LNCaP clone FGC (cell line): ENCODE measurements around the gene PBX1.

Experiments used
- DNase-seq: peaks from one replicate; pipeline ENCODE4 v3.0.0-alpha.2; 2011; ENCODE audit warnings: low read depth
- H3K4me3 ChIP-seq: 2 replicates; pipeline ENCODE4 v1.5.1; 2011; ENCODE audit warnings: mild to moderate bottlenecking, low read depth, low read length, control low read depth
- TF ChIP-seq, protein P1 (sequence below): IDR thresholded peaks from 2 replicates; pipeline ENCODE4 v1.5.1; 2012; ENCODE audit warnings: mild to moderate bottlenecking; ENCODE audit not compliant: control insufficient read depth, insufficient read depth; ENCODE audit errors: extremely low read depth

Gene PBX1

DNA sequence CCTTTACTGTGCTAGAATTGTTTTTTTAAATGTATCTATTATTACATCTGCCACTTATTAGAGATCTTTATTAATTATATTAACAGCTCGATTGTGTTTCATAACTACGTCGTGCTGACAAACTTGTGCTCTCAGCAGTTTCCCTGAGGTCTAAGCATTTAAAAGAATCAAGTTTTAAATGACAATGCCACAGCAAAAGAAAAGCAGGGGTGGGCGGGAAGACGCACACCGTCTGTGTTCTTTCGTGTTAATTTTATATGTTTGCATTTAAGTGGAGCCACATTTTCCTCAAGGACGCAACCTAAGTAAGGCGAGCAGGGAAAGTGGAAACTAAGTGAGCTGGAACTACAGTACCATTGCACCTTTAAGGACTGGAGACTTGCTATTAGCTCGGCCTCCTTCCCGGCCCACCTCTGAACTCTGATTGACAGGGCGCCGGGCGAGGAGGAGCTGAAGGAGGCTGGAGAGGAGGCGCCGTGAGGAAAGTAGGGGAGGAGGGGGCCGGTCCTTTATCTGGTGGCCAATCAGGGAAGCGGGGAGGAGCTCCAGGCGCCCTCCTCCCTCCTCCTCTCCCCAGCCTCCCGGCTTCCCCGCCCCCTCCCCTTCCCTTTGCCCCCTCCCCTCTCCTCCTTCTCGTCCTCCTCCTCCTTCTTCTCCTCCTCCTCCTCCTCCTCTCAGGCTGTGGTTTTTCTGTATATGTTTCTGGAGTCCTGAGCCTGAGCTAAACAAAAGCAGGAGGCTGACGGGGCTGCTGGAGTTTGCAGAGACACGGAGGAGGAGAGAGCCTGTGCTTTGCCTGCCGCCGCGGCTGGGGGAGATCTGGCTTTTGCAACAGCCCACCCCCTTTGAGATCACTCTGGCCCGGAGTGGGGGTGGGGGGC is at the start of gene PBX1:
Gene PBX1, plus strand, starts transcription at position 724 of the 881 bp plus-strand sequence.
- H3K4me3 ChIP-seq: peak within 1 kb of the TSS; percentile 57
- TF ChIP-seq, protein P1, sequence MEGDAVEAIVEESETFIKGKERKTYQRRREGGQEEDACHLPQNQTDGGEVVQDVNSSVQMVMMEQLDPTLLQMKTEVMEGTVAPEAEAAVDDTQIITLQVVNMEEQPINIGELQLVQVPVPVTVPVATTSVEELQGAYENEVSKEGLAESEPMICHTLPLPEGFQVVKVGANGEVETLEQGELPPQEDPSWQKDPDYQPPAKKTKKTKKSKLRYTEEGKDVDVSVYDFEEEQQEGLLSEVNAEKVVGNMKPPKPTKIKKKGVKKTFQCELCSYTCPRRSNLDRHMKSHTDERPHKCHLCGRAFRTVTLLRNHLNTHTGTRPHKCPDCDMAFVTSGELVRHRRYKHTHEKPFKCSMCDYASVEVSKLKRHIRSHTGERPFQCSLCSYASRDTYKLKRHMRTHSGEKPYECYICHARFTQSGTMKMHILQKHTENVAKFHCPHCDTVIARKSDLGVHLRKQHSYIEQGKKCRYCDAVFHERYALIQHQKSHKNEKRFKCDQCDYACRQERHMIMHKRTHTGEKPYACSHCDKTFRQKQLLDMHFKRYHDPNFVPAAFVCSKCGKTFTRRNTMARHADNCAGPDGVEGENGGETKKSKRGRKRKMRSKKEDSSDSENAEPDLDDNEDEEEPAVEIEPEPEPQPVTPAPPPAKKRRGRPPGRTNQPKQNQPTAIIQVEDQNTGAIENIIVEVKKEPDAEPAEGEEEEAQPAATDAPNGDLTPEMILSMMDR: no peak
- peak; percentile 94 for DNase-seq

DNA sequence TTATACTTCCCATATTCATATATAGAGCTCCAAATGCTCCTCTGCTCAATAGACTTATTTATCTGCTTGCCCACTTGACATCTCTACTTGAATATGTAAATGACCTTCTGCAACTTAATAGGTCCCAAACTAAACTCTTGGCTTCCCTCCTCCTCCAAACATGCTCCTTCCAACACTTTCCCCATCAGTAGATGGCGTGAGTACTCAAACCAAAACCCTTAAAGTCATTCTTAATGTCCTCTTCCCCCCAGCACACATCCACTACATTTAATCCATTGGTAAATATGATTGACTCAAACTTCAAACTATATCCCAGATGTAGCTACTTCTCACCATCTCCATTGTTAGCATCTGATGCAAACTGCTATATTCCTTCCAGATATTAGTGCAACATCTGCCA is 48.5 kb upstream of the PBX1 start:
- TF ChIP-seq, protein P1: peak; percentile 46
- DNase-seq: no peak
- H3K4me3 ChIP-seq: no peak overlapping the region

DNA sequence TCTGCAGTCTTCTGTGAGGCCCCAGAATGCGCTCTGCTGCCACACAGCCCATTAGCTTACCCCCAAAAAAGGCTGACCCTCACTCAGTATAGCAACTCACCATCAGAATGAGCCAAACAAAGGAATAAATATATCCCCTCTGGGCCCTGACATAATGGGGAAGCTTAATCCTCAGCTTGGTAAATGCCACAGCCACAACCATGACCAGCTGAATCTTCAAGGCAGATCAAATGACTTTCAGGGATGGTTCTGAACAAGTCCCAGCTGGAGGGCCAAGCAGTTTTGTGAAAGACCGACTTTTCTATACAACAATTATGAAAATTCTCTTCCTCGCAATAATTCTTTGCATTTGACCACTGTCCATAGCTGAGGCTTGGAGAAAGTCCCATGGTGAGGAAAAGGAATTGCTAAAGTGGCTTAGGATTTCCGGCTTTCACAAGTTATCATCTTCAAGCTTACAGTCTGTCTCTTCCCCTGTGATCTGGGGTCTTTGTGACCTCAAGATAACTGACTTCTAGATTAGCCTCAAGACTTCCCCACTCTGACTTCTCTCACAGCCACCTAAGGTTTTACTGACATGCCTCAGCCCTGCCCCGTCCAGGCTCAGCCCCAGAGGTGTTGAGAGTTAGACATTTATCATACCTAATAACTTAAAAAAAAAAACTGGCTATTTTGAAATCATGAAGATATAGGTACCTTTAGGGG is 47.8 kb upstream of the PBX1 start:
- H3K4me3 ChIP-seq: no peak overlapping the region
- TF ChIP-seq, protein P1: no peak
- no peak for DNase-seq

DNA sequence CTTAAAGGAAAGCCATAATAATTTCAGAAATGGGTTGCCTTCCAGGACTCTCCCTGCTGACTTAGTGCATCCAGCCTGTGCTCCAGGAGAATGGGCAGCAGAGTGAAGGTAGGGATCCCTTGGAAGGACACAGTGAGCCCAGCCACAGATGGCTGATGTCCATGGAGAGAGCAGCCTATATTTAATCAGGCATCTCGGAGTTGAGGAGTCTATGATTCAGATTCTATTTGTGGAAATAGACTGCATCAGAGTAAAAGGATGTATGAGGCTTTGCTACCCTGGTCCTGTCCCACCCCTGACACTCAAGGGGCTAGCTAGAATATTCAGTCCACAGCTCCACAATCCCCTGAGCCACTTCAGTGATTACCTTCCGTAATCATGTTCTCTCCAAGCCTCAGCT is 43.8 kb upstream of the PBX1 start:
- TF ChIP-seq, protein P1: no peak
- no peak overlapping the region for H3K4me3 ChIP-seq
- no peak for DNase-seq

DNA sequence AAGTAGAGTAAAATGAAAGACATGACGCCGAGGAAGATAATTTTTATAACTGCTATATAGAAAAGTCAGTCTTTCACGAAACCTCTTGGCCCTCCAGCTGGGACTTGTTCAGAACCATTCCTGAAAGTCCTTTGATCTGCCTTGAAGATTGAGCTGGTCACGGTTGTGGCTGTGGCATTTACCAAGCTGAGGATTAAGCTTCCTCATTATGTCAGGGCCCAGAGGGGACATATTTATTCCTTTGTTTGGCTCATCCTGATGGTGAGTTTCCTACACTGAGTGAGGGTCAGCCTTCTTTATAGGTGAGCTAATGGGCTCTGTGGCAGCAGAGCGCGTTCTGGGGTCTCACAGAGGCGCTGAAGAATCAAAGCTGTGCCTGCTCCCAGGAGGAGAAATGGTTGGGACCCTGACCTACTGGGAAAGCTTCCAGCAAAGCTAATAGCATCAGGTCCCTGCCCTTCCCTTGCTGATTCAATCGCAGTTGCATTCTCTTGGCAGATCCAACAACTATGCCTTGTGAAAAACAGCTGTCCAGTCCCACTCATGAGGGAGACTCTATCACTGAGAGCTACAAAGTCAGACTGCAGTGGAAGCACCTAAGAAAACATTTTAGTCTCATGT is 43.2 kb upstream of the PBX1 start:
- no peak for DNase-seq
- TF ChIP-seq, protein P1: no peak
- no peak overlapping the region for H3K4me3 ChIP-seq

DNA sequence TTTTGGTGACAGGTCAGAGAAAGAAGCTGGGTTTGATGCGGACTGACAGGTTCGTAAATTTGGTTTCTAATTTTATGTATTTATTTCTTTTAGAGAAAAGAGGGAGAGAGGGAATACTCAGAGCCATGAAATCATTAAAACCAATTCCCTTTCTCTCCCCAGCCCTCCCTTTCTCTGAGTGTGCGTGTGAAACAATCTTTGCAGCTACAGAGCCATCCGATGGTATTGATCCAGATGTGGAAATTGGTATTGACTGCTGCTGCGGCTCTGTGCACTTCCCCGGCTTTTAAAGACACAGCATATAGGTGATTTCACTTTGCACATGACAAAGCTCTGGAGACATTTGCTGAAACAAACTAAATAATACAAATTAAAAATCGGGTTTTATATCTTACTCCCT is 42.4 kb upstream of the PBX1 start:
- H3K4me3 ChIP-seq: no peak overlapping the region
- TF ChIP-seq, protein P1: no peak
- no peak for DNase-seq
